Measurements from ENCODE around the gene SCFD2. TPM values are rescaled to one million over a fixed set of nuclear protein-coding genes. Genes with fewer than 3 reads are reported as not detected.

SCFD2 gene
- total and polyA plus RNA-seq, 2 donors (not counting 3 experiments of a cell fraction or from before 2014, with no cell fraction given): 12.3 to 22.8 TPM

DNA sequence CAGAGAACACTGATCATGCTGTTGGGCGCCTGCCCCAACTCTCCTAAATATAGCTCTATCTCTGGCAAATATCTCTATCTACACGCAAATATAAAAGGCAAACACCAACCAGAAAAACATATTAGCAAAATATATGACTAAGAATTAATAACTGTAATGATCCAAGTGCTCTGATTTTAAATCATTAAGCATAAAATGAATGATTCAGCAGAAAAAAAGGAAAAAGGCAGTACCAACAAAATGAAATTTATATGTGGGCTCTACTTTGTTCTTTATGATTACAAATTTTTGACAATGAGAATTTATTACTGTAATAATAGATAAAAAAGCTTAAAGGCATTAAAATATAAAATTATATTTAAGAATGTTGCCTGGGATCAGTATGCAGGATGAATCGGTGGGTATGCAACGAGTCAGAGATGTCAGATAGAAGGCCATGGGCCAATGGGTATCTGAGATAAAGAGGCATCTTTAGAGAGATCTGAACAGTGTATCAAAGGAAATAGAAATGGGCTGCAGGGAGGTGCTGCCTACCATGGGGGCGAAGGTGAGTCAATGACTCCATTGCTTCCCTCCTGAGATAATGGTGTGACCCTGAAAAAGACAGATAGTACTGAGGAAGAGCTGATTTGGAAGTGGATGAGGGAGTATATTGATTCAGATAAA lies 234.8 kb downstream of the SCFD2 start:
- no peak overlapping the region for H3K9ac ChIP-seq (replicated peaks; ENCODE audit: extremely low read depth, insufficient read depth, low read length)
- H3K9me1 ChIP-seq (replicated peaks; ENCODE audit: control insufficient read depth, extremely low read depth, insufficient read depth, low read length): no peaks in the 10 kb centered on the region
- no TSS peak for BruUV-seq (replicated peaks)
- H3K79me2 ChIP-seq (ENCODE audit: control insufficient read depth, insufficient read depth, low read length): no peaks in the 10 kb centered on the region
- H2AFZ ChIP-seq (ENCODE audit: low read depth, low read length): no peak overlapping the region
- no peaks in the 10 kb centered on the region for H3K9me3 ChIP-seq (replicated peaks; ENCODE audit: control insufficient read depth, insufficient read depth, low read length)
- no peaks in the 10 kb centered on the region for H3K36me3 ChIP-seq (ENCODE audit: control insufficient read depth in 2 of 2, extremely low read depth in 1 of 2, insufficient read depth in 2 of 2, low read length in 2 of 2)
- intact Hi-C loops (cut with micrococcal nuclease) (loop anchor here (10.0 kb wide), 1 partner anchor 476 kb away; the partner anchor contains the start of gene USP46), dilution Hi-C loops (cut with MboI; ENCODE audit: extremely low pct_ligation_motif_present, low sequenced_read_pairs) (no loop called here)
- H4K20me1 ChIP-seq (replicated peaks; ENCODE audit: control insufficient read depth, extremely low read depth, insufficient read depth, low read length): no peaks in the 10 kb centered on the region
- DNase-seq (ENCODE audit: low read depth, low spot score) (no peak), FAIRE-seq (no peak)
- H3K27me3 ChIP-seq (ENCODE audit: control insufficient read depth in 2 of 2, insufficient read depth in 2 of 2, low read length in 2 of 2): no peaks in the 10 kb centered on the region
- peaks cover 10% of the 10 kb centered on the region for H3K4me1 ChIP-seq (ENCODE audit: control insufficient read depth, extremely low read depth, insufficient read depth, low read length)
- H3K4me2 ChIP-seq (ENCODE audit: insufficient read depth, low read length): no peak overlapping the region
- TF ChIP-seq FOS (IDR thresholded peaks at IDR 0.05; ENCODE audit: borderline replicate concordance, insufficient read depth, low read length) (no peak), GATA2 (IDR thresholded peaks at IDR 0.05; ENCODE audit: insufficient read depth, insufficient read length, low read depth, low read length) (no peak), POLR2A (IDR thresholded peaks at IDR 0.05; ENCODE audit: low read depth, low read length) (no peak), JUN (IDR thresholded peaks at IDR 0.05; ENCODE audit: borderline replicate concordance, insufficient read depth, insufficient read length, low read depth) (no peak), EZH2 (IDR thresholded peaks at IDR 0.05; ENCODE audit: borderline replicate concordance, low read depth, low read length, severe bottlenecking) (no peak), MYC (IDR thresholded peaks at IDR 0.05; ENCODE audit: low read depth, low read length) (no peak), POLR2AphosphoS5 (IDR thresholded peaks at IDR 0.05; ENCODE audit: insufficient read depth, low read depth, low read length) (no peak)
- TF ChIP-seq, protein P1, sequence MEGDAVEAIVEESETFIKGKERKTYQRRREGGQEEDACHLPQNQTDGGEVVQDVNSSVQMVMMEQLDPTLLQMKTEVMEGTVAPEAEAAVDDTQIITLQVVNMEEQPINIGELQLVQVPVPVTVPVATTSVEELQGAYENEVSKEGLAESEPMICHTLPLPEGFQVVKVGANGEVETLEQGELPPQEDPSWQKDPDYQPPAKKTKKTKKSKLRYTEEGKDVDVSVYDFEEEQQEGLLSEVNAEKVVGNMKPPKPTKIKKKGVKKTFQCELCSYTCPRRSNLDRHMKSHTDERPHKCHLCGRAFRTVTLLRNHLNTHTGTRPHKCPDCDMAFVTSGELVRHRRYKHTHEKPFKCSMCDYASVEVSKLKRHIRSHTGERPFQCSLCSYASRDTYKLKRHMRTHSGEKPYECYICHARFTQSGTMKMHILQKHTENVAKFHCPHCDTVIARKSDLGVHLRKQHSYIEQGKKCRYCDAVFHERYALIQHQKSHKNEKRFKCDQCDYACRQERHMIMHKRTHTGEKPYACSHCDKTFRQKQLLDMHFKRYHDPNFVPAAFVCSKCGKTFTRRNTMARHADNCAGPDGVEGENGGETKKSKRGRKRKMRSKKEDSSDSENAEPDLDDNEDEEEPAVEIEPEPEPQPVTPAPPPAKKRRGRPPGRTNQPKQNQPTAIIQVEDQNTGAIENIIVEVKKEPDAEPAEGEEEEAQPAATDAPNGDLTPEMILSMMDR (IDR thresholded peaks at IDR 0.05; ENCODE audit: extremely low read depth in 1 of 2, insufficient read depth in 1 of 2, low read depth in 1 of 2, low read length in 2 of 2): no peak
- TF ChIP-seq, protein P2, sequence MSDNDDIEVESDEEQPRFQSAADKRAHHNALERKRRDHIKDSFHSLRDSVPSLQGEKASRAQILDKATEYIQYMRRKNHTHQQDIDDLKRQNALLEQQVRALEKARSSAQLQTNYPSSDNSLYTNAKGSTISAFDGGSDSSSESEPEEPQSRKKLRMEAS (IDR thresholded peaks at IDR 0.05; ENCODE audit: insufficient read depth, insufficient read length): no peak
- H3K4me3 ChIP-seq (replicated peaks in 1 of 3; ENCODE audit: insufficient read depth in 1 of 3, low read depth in 1 of 3, low read length in 3 of 3): no peak overlapping the region
- CTCF ChIA-PET: interaction anchor here (0.7 to 1.3 kb wide), 3 partner anchors 11 to 1103 kb away, joined by 3 to 4 read pairs (median 4); no protein-coding TSS in a partner anchor
- H3K27ac ChIP-seq (ENCODE audit: insufficient read depth, low read depth, low read length): no peak overlapping the region
- POLR2A ChIA-PET: no interaction called here
